Suprapubic skin (tissue), 4 donors: Measurements from ENCODE around the gene ZG16. TPM values are rescaled to one million over a fixed set of nuclear protein-coding genes. Genes with fewer than 3 reads are reported as not detected.

Experiments
- DNase-seq, 2 donors: peaks; one replicate each; pipeline ENCODE4 v3.0.0-alpha.2; 2019; ENCODE audit warnings: low spot score in 2 of 2
- H3K27ac ChIP-seq: fragments of 200-600 bp; sonication (generic); one replicate; pipeline ENCODE4 v1.5.1; 2019
- H3K27me3 ChIP-seq: fragments of 200-600 bp; sonication (generic); one replicate; pipeline ENCODE4 v1.5.1; 2019
- H3K36me3 ChIP-seq: fragments of 200-600 bp; sonication (generic); one replicate; pipeline ENCODE4 v1.5.1; 2019
- H3K4me1 ChIP-seq: fragments of 200-600 bp; sonication (generic); one replicate; pipeline ENCODE4 v1.5.1; 2019
- H3K4me3 ChIP-seq: fragments of 200-600 bp; sonication (generic); one replicate; pipeline ENCODE4 v1.5.1; 2019; ENCODE audit warnings: mild to moderate bottlenecking
- H3K9me3 ChIP-seq: fragments of 200-600 bp; sonication (generic); one replicate; pipeline ENCODE4 v1.5.1; 2019
- EP300 ChIP-seq: sonication (generic); formaldehyde crosslinking; IDR thresholded peaks from one replicate; pipeline ENCODE4 v1.6.1; 2017; ENCODE audit warnings: antibody characterized with exemption
- POLR2A ChIP-seq, 2 donors: fragments of 450-650 bp; IDR thresholded peaks; one replicate each; pipeline ENCODE4 v1.6.1; 2017; ENCODE audit warnings: antibody characterized with exemption in 2 of 2, mild to moderate bottlenecking in 2 of 2, moderate library complexity in 2 of 2
- POLR2AphosphoS5 ChIP-seq, 3 donors: sonication (generic); formaldehyde crosslinking; IDR thresholded peaks; one replicate each; pipeline ENCODE4 v1.6.1; 2017; ENCODE audit warnings: antibody characterized with exemption in 3 of 3
- WGBS: methylation state at CpG from one replicate; pipeline ENCODE4 v1.1.5; 2018; 5-methylcytosine and 5-hydroxymethylcytosine counted together
- total RNA-seq, 4 donors: library from RNA; depleted of rRNA; stranded (reverse); fragments of >200 nt; gene quantifications; one replicate each; pipeline ENCODE4 v1.1.0, GENCODE V29; 2016
- TF ChIP-seq, protein P1 (sequence below), 2 donors: fragments of 200-600 bp in 1 of 2; fragments of 450-650 bp in 1 of 2; sonication (generic) in 1 of 2; IDR thresholded peaks; one replicate each; pipeline ENCODE4 v1.5.1; 2016 to 2019; ENCODE audit warnings: antibody characterized with exemption in 2 of 2, mild to moderate bottlenecking in 1 of 2, moderate library complexity in 1 of 2

ZG16 gene
- total RNA-seq, 4 donors from 2014 or later, result 0.89 TPM; not detected in 3

- WGBS, result 76% methylated on average over 7 of the region's 7 CpGs
- TF ChIP-seq, protein P1, sequence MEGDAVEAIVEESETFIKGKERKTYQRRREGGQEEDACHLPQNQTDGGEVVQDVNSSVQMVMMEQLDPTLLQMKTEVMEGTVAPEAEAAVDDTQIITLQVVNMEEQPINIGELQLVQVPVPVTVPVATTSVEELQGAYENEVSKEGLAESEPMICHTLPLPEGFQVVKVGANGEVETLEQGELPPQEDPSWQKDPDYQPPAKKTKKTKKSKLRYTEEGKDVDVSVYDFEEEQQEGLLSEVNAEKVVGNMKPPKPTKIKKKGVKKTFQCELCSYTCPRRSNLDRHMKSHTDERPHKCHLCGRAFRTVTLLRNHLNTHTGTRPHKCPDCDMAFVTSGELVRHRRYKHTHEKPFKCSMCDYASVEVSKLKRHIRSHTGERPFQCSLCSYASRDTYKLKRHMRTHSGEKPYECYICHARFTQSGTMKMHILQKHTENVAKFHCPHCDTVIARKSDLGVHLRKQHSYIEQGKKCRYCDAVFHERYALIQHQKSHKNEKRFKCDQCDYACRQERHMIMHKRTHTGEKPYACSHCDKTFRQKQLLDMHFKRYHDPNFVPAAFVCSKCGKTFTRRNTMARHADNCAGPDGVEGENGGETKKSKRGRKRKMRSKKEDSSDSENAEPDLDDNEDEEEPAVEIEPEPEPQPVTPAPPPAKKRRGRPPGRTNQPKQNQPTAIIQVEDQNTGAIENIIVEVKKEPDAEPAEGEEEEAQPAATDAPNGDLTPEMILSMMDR (IDR thresholded peaks at IDR 0.05), result no peak
- TF ChIP-seq EP300 (no peak), POLR2A (IDR thresholded peaks at IDR 0.05) (no peak), POLR2AphosphoS5 (IDR thresholded peaks at IDR 0.05) (no peak)
- Histone ChIP-seq H3K9me3 (no peaks in the 10 kb centered on the region), H3K27ac (no peak overlapping the region), H3K36me3 (no peaks in the 10 kb centered on the region), H3K27me3 (no peaks in the 10 kb centered on the region), H3K4me3 (no peak overlapping the region), H3K4me1 (no peaks in the 10 kb centered on the region)
- no peak for DNase-seq
These were observed 35.3 kb upstream of the ZG16 start for GRCh38 chr16:29742683-29743275.

GRCh38 chr16:29743475-29743826 lies 34.6 kb upstream of the ZG16 start:
- DNase-seq, result no peak
- 94% methylated on average over 5 of the region's 5 CpGs for WGBS
- Histone ChIP-seq H3K27me3 (no peaks in the 10 kb centered on the region), H3K36me3 (no peaks in the 10 kb centered on the region), H3K4me1 (no peaks in the 10 kb centered on the region), H3K4me3 (no peak overlapping the region), H3K9me3 (no peaks in the 10 kb centered on the region), H3K27ac (no peak overlapping the region)
- TF ChIP-seq, protein P1 (IDR thresholded peaks at IDR 0.05), result no peak
- TF ChIP-seq EP300 (no peak), POLR2A (IDR thresholded peaks at IDR 0.05) (no peak), POLR2AphosphoS5 (IDR thresholded peaks at IDR 0.05) (no peak)

DNA sequence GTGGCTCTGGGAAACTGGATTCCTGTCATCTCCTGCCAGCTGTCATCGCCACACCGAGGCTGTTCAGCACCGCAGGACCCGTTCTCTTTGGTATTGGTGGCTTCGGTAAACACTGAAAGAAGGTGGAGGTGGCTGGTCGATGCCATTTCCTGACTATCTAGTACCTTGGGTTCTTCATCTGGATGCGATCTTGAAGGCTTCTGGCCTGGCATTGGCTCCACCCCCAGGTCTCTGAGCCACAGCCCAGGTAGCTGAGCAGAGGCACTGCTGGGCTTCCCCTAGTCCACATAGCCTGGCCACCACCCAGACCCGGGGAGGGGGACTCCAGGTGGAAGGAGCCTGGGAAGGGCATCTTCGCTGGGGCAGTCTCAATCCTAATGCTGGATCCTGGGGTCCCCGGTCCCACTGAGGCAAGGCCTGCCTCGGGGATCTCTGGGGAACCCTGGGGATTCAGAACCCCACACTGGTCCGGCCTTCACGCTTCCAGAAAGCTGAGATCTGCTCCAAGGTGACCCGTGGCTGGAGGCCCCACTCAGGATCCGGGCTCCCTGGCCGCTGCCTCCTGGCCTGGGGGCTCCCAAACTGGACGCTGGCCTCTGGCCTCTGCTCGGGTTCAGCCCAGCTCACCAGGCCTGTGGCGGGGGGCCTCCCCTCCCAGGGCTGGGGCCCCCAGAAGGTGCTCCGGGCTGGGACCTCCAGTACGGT lies 34.1 kb upstream of the ZG16 start:
- no peaks in the 10 kb centered on the region for H3K9me3 ChIP-seq
- 76% methylated on average over 13 of the region's 21 CpGs for WGBS
- TF ChIP-seq POLR2AphosphoS5 (IDR thresholded peaks at IDR 0.05), result no peak
- no peak for TF ChIP-seq EP300
- DNase-seq, result peak in 1 of 2 donors; percentile 59
- no peak overlapping the region for H3K27ac ChIP-seq
- peak overlapping the region; percentile 18 for H3K4me3 ChIP-seq
- no peaks in the 10 kb centered on the region for H3K4me1 ChIP-seq
- no peaks in the 10 kb centered on the region for H3K36me3 ChIP-seq
- no peaks in the 10 kb centered on the region for H3K27me3 ChIP-seq

DNA sequence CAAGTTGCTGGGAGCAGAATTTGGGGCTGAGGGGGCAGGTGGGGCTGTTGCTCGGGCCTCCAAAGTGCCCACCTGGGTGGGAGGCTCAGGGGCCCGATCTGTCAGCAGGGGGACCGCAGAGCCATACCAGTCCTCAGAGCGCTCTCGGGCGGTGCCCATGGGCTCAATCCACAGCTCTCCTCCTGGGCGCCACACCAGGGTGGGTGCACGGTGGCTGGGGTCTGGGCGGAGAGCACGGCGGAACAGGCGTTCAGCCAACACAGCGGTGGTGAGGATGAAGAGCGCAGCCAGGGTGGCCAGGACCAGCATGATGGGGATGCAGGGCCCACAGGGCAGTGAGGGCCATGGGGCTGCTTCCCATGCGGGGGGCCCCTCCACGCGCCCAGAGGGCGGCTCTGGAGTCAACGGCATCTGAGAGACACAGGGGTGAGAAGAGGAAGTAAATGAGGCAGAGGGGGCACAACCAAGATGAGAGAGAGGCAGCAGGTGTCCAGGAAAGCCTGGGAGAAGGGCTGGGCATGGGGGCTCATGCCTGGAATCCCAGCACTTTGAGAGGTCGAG lies 33.4 kb upstream of the ZG16 start:
- no peak overlapping the region for H3K27ac ChIP-seq
- no peaks in the 10 kb centered on the region for H3K9me3 ChIP-seq
- WGBS, result 75% methylated on average over 15 of the region's 20 CpGs
- H3K36me3 ChIP-seq, result no peaks in the 10 kb centered on the region
- H3K27me3 ChIP-seq, result no peaks in the 10 kb centered on the region
- DNase-seq, result no peak
- H3K4me1 ChIP-seq, result no peaks in the 10 kb centered on the region
- H3K4me3 ChIP-seq, result peak overlapping the region; percentile 18
- TF ChIP-seq POLR2A (IDR thresholded peaks at IDR 0.05), result no peak
- TF ChIP-seq, protein P1 (IDR thresholded peaks at IDR 0.05), result no peak

DNA sequence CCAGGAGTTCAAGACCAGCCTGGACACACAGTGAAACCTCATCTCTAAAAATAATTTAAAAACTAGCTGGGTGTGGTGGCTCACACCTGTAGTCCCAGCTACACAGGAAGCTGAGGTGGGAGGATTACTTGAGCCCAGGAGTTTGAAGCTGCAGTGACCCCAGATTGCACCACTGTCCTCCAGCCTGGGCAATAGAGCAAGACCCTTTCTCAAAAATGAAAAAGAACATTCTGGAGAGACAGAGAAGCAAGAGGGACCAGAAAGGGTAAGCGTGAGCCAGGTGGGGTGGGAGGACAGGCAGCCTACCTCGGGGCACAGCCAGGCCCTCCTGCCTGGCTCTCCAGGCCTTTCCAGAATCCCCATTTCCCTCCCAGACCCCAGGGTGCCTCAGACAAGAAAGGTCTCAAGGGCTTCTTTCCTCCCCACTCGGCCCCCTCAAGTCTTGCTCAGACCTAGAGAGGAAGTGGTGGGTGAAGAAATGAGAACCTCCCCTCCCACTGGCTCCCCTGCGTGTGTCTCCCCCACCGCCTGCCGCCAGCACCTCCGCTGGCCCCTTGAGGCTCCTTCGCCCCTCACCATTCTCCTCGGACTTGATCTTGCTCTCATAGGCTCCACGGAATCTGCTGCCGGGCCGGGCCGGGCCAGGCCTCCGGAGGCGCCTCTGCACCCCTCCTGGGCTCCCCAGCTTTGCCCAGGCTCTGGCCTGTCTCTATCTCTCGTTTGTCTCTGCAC lies 32.8 kb upstream of the ZG16 start:
- Histone ChIP-seq H3K27me3 (no peaks in the 10 kb centered on the region), H3K4me1 (no peaks in the 10 kb centered on the region), H3K36me3 (no peaks in the 10 kb centered on the region), H3K9me3 (no peaks in the 10 kb centered on the region), H3K4me3 (peak overlapping the region; percentile 18), H3K27ac (no peak overlapping the region)
- WGBS, result 75% methylated on average over 16 of the region's 16 CpGs
- peak in 1 of 2 donors; percentile 60 for DNase-seq
- TF ChIP-seq POLR2A (IDR thresholded peaks at IDR 0.05), result no peak
- no peak for TF ChIP-seq POLR2AphosphoS5 (IDR thresholded peaks at IDR 0.05)
- TF ChIP-seq, protein P1 (IDR thresholded peaks at IDR 0.05), result no peak
- no peak for TF ChIP-seq EP300
